ENCODE results near the gene FGR.

- no peak for TF ChIP-seq POLR2A (IDR thresholded peaks at IDR 0.05; ENCODE audit: low read depth, low read length)
- no peak for TF ChIP-seq POLR2AphosphoS5 (IDR thresholded peaks at IDR 0.05; ENCODE audit: low read depth, low read length)
- TF ChIP-seq TAF1 (IDR thresholded peaks at IDR 0.05; ENCODE audit: low read depth, low read length) = no peak
- no peak for TF ChIP-seq PAX5 (IDR thresholded peaks at IDR 0.05; ENCODE audit: insufficient read depth, low read length, severe bottlenecking)
- TF ChIP-seq POU2F2 (IDR thresholded peaks at IDR 0.05; ENCODE audit: low read depth, low read length) = no peak
- TF ChIP-seq SPI1 (IDR thresholded peaks at IDR 0.05; ENCODE audit: low read depth, low read length) = no peak
Measured at GRCh38 chr1:27570356-27570755, 64.6 kb downstream of the FGR start.
